ENCODE measurements around the gene SLC6A19. TPM values are rescaled to one million over a fixed set of nuclear protein-coding genes. Genes with fewer than 3 reads are reported as not detected.

Gene SLC6A19
- total and polyA plus RNA-seq, 2 of the 13 experiments (the other 11 are each of a cell fraction or from before 2014, with no cell fraction given): 0.02 TPM; not detected in 1

GRCh38 chr5:1177826-1178528 is 23.4 kb upstream of the SLC6A19 start (continued):
- TF ChIP-seq ARID4A (CRISPR knock-in tag; IDR thresholded peaks at IDR 0.05; ENCODE audit: borderline replicate concordance) (peak; percentile 26; the same call in 1 of the 2 replicates), ARID2 (CRISPR knock-in tag; IDR thresholded peaks at IDR 0.05; ENCODE audit: borderline replicate concordance) (no peak), ZNF350 (CRISPR knock-in tag; IDR thresholded peaks at IDR 0.05; ENCODE audit: borderline replicate concordance, low read depth) (no peak), NFIB (CRISPR knock-in tag; IDR thresholded peaks at IDR 0.05; ENCODE audit: borderline replicate concordance) (no peak), CCDC6 (CRISPR knock-in tag; IDR thresholded peaks at IDR 0.05) (no peak), REL (CRISPR knock-in tag; conservative IDR thresholded peaks at IDR 0.05) (0 out of 2 replicates have a peak, but pooled peaks have one; percentile 13), AGO2 (optimal IDR thresholded peaks at IDR 0.05; ENCODE audit: low read depth, low read length) (peak; percentile 70), SP4 (CRISPR knock-in tag; IDR thresholded peaks at IDR 0.05) (0 out of 2 replicates have a peak, but pooled peaks have one; percentile 27), MXD1 (CRISPR knock-in tag; IDR thresholded peaks at IDR 0.05) (no peak), ZNF749 (CRISPR knock-in tag; IDR thresholded peaks at IDR 0.05; ENCODE audit: borderline replicate concordance) (no peak), ZNF512B (CRISPR knock-in tag; IDR thresholded peaks at IDR 0.05; ENCODE audit: borderline replicate concordance) (0 out of 2 replicates have a peak, but pooled peaks have one; percentile 21), ZNF709 (CRISPR knock-in tag; IDR thresholded peaks at IDR 0.05) (no peak)

All from HepG2 (cell line).